ENCODE data around the gene RASGRP2.

Gene RASGRP2

DNA sequence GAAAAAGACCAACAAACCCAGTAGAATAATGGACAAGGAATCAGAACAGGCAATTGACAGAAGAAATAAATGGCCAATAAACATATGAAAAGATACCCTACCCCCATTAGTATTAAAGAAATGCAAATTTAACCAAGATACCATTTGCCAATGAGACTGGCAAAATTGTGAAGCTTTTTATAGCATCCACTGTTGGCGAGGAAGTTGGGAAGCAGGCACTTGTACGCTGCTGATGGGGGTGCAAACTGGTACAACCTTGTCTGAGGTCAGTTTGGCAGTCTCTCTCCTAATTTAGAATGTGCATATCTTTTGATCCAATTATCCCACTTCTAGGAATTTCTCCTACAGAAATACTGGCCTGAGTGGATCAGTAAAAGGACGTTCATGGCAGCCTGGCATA is 12.3 kb downstream of the RASGRP2 start:
- Histone ChIP-seq H3K4me3 (ENCODE audit: low read depth, low read length) (no peak overlapping the region), H3K27ac (no peak overlapping the region), H3K36me3 (replicated peaks) (no peaks in the 10 kb centered on the region), H3K27me3 (replicated peaks) (peaks cover 1% of the 10 kb centered on the region)
- DNase-seq: no peak
- in situ Hi-C loops (cut with HindIII; ENCODE audit: low pct_ligation_motif_present, low sequenced_read_pairs): no loop called here
- TF ChIP-seq, protein P1, sequence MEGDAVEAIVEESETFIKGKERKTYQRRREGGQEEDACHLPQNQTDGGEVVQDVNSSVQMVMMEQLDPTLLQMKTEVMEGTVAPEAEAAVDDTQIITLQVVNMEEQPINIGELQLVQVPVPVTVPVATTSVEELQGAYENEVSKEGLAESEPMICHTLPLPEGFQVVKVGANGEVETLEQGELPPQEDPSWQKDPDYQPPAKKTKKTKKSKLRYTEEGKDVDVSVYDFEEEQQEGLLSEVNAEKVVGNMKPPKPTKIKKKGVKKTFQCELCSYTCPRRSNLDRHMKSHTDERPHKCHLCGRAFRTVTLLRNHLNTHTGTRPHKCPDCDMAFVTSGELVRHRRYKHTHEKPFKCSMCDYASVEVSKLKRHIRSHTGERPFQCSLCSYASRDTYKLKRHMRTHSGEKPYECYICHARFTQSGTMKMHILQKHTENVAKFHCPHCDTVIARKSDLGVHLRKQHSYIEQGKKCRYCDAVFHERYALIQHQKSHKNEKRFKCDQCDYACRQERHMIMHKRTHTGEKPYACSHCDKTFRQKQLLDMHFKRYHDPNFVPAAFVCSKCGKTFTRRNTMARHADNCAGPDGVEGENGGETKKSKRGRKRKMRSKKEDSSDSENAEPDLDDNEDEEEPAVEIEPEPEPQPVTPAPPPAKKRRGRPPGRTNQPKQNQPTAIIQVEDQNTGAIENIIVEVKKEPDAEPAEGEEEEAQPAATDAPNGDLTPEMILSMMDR (IDR thresholded peaks at IDR 0.05; ENCODE audit: low read depth, low read length, missing control alignments): no peak

GRCh38 chr11:64729851-64730382 is 14.0 kb downstream of the RASGRP2 start:
- in situ Hi-C loops (cut with HindIII; ENCODE audit: low pct_ligation_motif_present, low sequenced_read_pairs): no loop called here
- Histone ChIP-seq H3K36me3 (replicated peaks) (no peaks in the 10 kb centered on the region), H3K4me3 (ENCODE audit: low read depth, low read length) (no peak overlapping the region), H3K27me3 (replicated peaks) (peaks cover 4% of the 10 kb centered on the region), H3K27ac (no peak overlapping the region)
- TF ChIP-seq, protein P1 (IDR thresholded peaks at IDR 0.05; ENCODE audit: low read depth, low read length, missing control alignments): no peak
- DNase-seq: no peak

DNA sequence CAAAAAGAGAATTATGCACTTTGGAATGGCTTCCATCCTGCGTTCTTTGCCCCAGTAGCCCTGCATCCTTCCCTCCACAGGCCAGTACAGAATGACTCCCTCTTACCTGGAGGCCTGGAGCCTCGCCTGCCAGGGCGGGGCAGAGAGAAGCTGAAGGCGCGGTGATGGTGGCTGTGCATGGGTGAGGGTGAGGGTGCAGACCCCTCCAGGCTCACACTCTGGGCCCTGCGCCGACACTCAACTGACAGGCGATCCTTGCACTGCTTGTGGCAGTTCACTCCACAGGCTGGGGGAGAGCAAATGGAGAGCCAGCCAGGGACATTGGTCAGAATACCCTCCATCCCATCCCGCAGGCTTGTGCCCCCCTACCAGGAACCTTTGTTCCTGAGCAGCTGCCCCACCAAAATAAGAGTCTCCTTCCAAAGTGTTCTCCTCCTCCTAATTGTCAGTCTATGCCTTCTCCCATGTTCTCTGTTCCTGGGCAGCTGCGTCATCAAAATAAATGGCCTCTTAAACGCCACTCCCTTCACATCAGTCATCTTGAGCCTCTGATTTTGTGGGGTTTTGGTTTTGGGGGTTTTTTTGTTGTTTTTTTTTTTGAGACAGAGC is 15.1 kb downstream of the RASGRP2 start:
- H3K27me3 ChIP-seq (replicated peaks): peaks cover 7% of the 10 kb centered on the region
- in situ Hi-C loops (cut with HindIII; ENCODE audit: low pct_ligation_motif_present, low sequenced_read_pairs): no loop called here
- no peak overlapping the region for H3K4me3 ChIP-seq (ENCODE audit: low read depth, low read length)
- no peak overlapping the region for H3K27ac ChIP-seq
- no peaks in the 10 kb centered on the region for H3K36me3 ChIP-seq (replicated peaks)
- no peak for DNase-seq
- TF ChIP-seq, protein P1 (IDR thresholded peaks at IDR 0.05; ENCODE audit: low read depth, low read length, missing control alignments): no peak

DNA sequence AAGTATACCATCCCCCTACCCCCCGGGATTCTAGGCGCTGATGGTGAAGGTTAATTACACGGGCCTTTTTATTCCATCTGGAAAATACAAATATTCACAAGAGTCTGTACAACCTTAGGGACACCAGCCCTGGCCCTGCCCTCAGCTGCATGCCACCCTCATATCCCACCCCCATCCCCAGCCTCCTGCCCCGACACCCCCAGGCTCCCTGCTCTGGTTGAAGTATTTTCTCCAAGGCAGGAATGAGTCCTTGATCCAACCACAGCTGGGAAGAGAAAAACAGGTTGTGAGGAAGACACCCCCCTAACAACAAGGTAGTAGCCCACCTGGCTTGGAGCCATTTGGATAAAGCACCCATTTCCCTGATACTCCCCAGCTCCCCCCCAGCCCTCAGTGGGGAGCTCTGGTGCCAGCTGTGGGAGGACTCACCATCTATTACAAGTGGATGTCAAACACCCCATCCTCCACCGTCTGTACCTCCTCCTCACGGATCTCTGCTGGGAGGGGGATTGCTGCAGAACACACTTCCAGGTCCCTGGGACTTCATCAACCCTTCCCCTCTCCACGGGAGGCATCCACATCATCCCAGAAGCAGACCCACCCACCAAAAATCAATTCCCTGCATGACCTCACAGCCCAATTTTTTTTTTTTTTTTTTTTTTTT is 16.9 kb downstream of the RASGRP2 start:
- TF ChIP-seq, protein P1 (IDR thresholded peaks at IDR 0.05; ENCODE audit: low read depth, low read length, missing control alignments): no peak
- Histone ChIP-seq H3K36me3 (replicated peaks) (no peaks in the 10 kb centered on the region), H3K27ac (no peak overlapping the region), H3K4me3 (ENCODE audit: low read depth, low read length) (no peak overlapping the region), H3K27me3 (replicated peaks) (peaks cover 11% of the 10 kb centered on the region)
- no peak for DNase-seq
- in situ Hi-C loops (cut with HindIII; ENCODE audit: low pct_ligation_motif_present, low sequenced_read_pairs): no loop called here

GRCh38 chr11:64726211-64726641 is 17.7 kb downstream of the RASGRP2 start:
- no peaks in the 10 kb centered on the region for H3K36me3 ChIP-seq (replicated peaks)
- H3K27me3 ChIP-seq (replicated peaks): peaks cover 14% of the 10 kb centered on the region
- TF ChIP-seq, protein P1 (IDR thresholded peaks at IDR 0.05; ENCODE audit: low read depth, low read length, missing control alignments): no peak
- H3K27ac ChIP-seq: no peak overlapping the region
- no peak overlapping the region for H3K4me3 ChIP-seq (ENCODE audit: low read depth, low read length)
- no peak for DNase-seq
- in situ Hi-C loops (cut with HindIII; ENCODE audit: low pct_ligation_motif_present, low sequenced_read_pairs): no loop called here

All from brain microvascular endothelial cell (primary cell).